ENCODE data around the gene KBTBD3. TPM values are rescaled to one million over a fixed set of nuclear protein-coding genes. Genes with fewer than 3 reads are reported as not detected.

KBTBD3 gene
- total and polyA plus RNA-seq, 2 of the 4 experiments (the other 2 are of a cell fraction): 1.6 to 1.7 TPM

DNA sequence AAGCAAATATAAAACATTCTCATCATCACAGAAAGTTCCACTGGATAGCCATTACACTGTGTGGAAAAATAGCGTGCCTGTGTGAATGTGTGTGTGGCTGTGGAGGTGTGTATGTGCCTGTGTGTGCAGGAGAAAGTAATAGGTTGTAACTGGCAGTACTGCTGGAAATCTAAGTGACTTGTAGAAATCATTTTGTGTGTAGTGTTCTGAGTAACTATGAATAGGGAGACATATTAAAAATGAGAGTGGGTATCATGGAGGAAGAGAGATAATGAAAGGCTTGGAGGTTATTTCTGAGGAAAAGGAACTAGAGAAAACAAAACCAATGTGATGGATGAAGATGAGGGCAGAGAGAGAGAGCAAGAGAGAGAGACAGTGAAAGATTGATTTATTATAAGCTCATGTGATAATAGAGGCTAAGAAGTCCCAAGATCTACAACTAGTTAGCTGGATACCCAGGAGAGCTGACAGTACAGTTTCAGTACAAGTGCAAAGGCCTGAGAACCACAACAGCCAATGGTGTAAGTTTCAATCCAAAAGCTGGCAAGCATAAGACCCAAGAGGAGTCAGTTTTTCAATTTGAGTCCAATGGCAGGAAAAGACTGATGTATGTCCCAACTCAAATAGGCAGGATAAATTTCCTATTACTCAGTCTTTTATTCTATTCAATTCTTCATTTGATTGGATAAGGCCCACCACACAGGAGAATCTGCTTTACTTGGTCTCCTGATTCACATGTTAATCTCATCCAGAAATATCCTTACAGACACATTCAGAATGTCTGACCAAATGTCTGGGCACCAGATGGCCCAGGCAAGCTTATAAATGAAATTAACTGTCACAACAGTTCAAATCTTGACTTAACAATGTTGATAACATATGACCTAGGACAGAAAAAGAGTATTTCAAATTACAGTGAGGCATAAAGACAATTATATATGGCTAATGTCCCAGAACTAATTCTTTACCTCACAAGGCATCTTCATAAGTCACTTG is 14.9 kb downstream of the KBTBD3 start:
- BruUV-seq (replicated peaks): no TSS peak
- Histone ChIP-seq H3K9me3 (ENCODE audit: control insufficient read depth, insufficient read depth, low read length) (no peaks in the 10 kb centered on the region), H2BK120ac (ENCODE audit: low read depth, low read length) (no peak overlapping the region), H3K56ac (ENCODE audit: extremely low read depth, insufficient read depth, low read length) (no peak overlapping the region), H3K4me1 (ENCODE audit: control insufficient read depth, insufficient read depth, low read length) (no peaks in the 10 kb centered on the region), H3K9me1 (ENCODE audit: insufficient read depth, low read length) (no peaks in the 10 kb centered on the region; the same call in 1 of the 2 replicates), H4K8ac (ENCODE audit: low read depth in 2 of 2, low read length in 2 of 2) (no peak overlapping the region), H4K91ac (ENCODE audit: insufficient read depth, low read depth, low read length) (no peak overlapping the region), H3K14ac (replicated peaks; ENCODE audit: low read depth, low read length) (no peak overlapping the region), H3K4me2 (ENCODE audit: low read depth, low read length) (no peak overlapping the region), H4K5ac (ENCODE audit: low read depth, low read length) (no peak overlapping the region), H4K20me1 (ENCODE audit: insufficient read depth, low read length) (no peaks in the 10 kb centered on the region), H3K4me3 (ENCODE audit: insufficient read depth, low read depth, low read length) (no peak overlapping the region), H3K4ac (ENCODE audit: low read depth, low read length) (no peak overlapping the region), H2AK5ac (ENCODE audit: low read depth, low read length) (no peak overlapping the region), H2BK5ac (ENCODE audit: low read depth, low read length, poor library complexity, severe bottlenecking) (no peak overlapping the region), H3K27me3 (ENCODE audit: control insufficient read depth, insufficient read depth, low read length) (no peaks in the 10 kb centered on the region), H3K9ac (ENCODE audit: low read depth, low read length) (no peak overlapping the region), H2AK9ac (replicated peaks; ENCODE audit: low read depth, low read length, poor library complexity) (no peak overlapping the region), H3K36me3 (ENCODE audit: control insufficient read depth, insufficient read depth, low read length) (no peaks in the 10 kb centered on the region), H3K27ac (ENCODE audit: insufficient read depth, low read length) (no peak overlapping the region), H3K18ac (ENCODE audit: low read depth, low read length) (no peak overlapping the region), H2BK15ac (ENCODE audit: low read depth, low read length) (no peak overlapping the region), H2BK20ac (ENCODE audit: low read depth, low read length) (no peak overlapping the region), H2AFZ (replicated peaks; ENCODE audit: low read length, poor library complexity) (no peak overlapping the region), H3K23ac (ENCODE audit: low read depth, low read length) (no peak overlapping the region), H3K79me1 (ENCODE audit: low read depth in 1 of 2, low read length in 2 of 2) (no peaks in the 10 kb centered on the region)
- CTCF ChIA-PET: no interaction called here
- 86% methylated on average over 1 of the region's 1 CpG; no CpG with 5 or more reads in 1 of the 2 experiments for WGBS, 2 experiments (ENCODE audit: extremely low coverage in 2 of 2, insufficient read length in 1 of 2)
- POLR2A ChIA-PET (ENCODE audit: unreplicated experiment): no interaction called here
- TF ChIP-seq RFX5 (IDR thresholded peaks at IDR 0.05; ENCODE audit: low read depth, low read length) (no peak), CTCF (conservative IDR thresholded peaks at IDR 0.05; ENCODE audit: low read depth, low read length) (no peak), MAZ (IDR thresholded peaks at IDR 0.05; ENCODE audit: borderline replicate concordance, low read depth, low read length) (no peak), USF2 (IDR thresholded peaks at IDR 0.05; ENCODE audit: low read depth, low read length) (no peak), BHLHE40 (IDR thresholded peaks at IDR 0.05; ENCODE audit: low read depth, low read length) (no peak), CHD1 (IDR thresholded peaks at IDR 0.05; ENCODE audit: low read depth, low read length) (no peak), ELK1 (IDR thresholded peaks at IDR 0.05; ENCODE audit: borderline replicate concordance, low read depth, low read length) (no peak), MXI1 (IDR thresholded peaks at IDR 0.05; ENCODE audit: borderline replicate concordance, low read depth, low read length) (no peak), NFE2L2 (IDR thresholded peaks at IDR 0.05; ENCODE audit: low read depth, low read length) (no peak), CEBPB (IDR thresholded peaks at IDR 0.05; ENCODE audit: low read depth, low read length) (no peak), RAD21 (IDR thresholded peaks at IDR 0.05; ENCODE audit: low read length) (no peak), POLR2A (IDR thresholded peaks at IDR 0.05; ENCODE audit: low read depth, low read length) (no peak), FOS (IDR thresholded peaks at IDR 0.05; ENCODE audit: low read depth, low read length) (no peak), RCOR1 (IDR thresholded peaks at IDR 0.05; ENCODE audit: insufficient replicate concordance, low read length) (no peak)
- intact Hi-C loops (cut with micrococcal nuclease): no loop called here
- in situ Hi-C loops (cut with MboI; ENCODE audit: low sequenced_read_pairs): no loop called here
- dilution Hi-C loops (cut with HindIII; ENCODE audit: low sequenced_read_pairs, unreplicated experiment): no loop called here
- ATAC-seq (ENCODE audit: low read depth): no peak
- DNase-seq: no peak

All from IMR-90 (cell line).